ENCODE data around the gene INPP5D.

Gene INPP5D

GRCh38 chr2:233142355-233142897 is 82.3 kb downstream of the INPP5D start:
- DNase-seq (ENCODE audit: low read depth): no peak
- H3K4me3 ChIP-seq (ENCODE audit: control insufficient read depth, low read depth, low read length): no peak overlapping the region
- TF ChIP-seq, protein P1, sequence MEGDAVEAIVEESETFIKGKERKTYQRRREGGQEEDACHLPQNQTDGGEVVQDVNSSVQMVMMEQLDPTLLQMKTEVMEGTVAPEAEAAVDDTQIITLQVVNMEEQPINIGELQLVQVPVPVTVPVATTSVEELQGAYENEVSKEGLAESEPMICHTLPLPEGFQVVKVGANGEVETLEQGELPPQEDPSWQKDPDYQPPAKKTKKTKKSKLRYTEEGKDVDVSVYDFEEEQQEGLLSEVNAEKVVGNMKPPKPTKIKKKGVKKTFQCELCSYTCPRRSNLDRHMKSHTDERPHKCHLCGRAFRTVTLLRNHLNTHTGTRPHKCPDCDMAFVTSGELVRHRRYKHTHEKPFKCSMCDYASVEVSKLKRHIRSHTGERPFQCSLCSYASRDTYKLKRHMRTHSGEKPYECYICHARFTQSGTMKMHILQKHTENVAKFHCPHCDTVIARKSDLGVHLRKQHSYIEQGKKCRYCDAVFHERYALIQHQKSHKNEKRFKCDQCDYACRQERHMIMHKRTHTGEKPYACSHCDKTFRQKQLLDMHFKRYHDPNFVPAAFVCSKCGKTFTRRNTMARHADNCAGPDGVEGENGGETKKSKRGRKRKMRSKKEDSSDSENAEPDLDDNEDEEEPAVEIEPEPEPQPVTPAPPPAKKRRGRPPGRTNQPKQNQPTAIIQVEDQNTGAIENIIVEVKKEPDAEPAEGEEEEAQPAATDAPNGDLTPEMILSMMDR (IDR thresholded peaks at IDR 0.05; ENCODE audit: control insufficient read depth, insufficient read depth, low read depth, low read length, missing control alignments): no peak

DNA sequence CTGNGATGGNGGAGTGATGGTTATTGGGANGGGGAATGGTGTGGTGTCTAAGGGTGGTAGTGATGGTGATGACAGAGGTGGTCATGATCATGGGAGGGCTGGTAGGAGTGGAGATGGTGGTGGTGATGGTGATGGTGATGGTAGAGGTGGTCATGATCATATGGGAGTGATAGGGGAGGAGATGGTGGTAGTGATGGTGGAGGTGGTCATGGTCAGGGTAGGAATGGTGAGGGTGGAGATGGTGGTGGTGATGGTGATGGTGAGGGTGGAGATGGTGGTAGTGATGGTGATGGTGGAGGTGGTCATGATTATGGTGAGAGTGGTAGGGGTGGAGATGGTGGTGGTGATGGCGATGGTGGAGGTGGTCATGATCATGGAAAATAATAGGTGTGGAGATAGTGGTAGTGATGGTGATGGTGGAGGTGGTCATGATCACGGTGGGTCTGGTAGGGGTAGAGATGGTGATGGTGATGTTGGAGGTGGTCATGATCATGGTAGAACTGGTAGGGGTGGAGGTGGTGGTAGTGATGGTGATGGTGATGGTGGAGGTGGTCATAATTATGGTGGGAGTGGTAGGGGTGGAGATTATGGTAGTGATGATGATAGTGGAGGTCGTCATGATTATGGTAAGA is 83.7 kb downstream of the INPP5D start:
- TF ChIP-seq, protein P1 (IDR thresholded peaks at IDR 0.05; ENCODE audit: control insufficient read depth, insufficient read depth, low read depth, low read length, missing control alignments): no peak
- DNase-seq (ENCODE audit: low read depth): no peak
- H3K4me3 ChIP-seq (ENCODE audit: control insufficient read depth, low read depth, low read length): no peak overlapping the region

DNA sequence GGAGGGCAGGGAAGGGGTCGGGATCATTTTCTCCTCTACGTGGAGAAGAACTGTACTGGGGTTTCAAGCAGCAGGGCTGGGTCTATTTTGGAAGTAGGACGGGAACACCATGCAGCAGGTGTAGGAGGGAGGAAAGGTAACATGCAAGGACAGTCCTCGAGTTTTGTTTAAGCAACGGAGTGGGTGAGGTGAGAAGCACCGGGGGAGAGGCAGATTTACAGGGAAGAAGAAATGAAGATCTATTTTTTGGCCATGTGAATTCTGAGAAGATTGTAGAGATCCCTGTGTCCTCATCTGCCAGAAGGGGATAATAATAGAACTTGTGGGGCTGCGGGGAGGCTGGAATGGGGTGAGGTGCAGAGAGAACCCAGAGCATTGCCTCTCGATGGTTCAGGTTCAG is 85.6 kb downstream of the INPP5D start:
- H3K4me3 ChIP-seq (ENCODE audit: control insufficient read depth, low read depth, low read length): no peak overlapping the region
- TF ChIP-seq, protein P1 (IDR thresholded peaks at IDR 0.05; ENCODE audit: control insufficient read depth, insufficient read depth, low read depth, low read length, missing control alignments): no peak
- DNase-seq (ENCODE audit: low read depth): no peak

- H3K4me3 ChIP-seq (ENCODE audit: control insufficient read depth, low read depth, low read length): no peak overlapping the region
- DNase-seq (ENCODE audit: low read depth): no peak
- TF ChIP-seq, protein P1 (IDR thresholded peaks at IDR 0.05; ENCODE audit: control insufficient read depth, insufficient read depth, low read depth, low read length, missing control alignments): no peak
Observed at GRCh38 chr2:233146194-233146593, 86.1 kb downstream of the INPP5D start.

GRCh38 chr2:233147136-233147828 is 87.1 kb downstream of the INPP5D start:
- TF ChIP-seq, protein P1 (IDR thresholded peaks at IDR 0.05; ENCODE audit: control insufficient read depth, insufficient read depth, low read depth, low read length, missing control alignments): no peak
- no peak for DNase-seq (ENCODE audit: low read depth)
- no peak overlapping the region for H3K4me3 ChIP-seq (ENCODE audit: control insufficient read depth, low read depth, low read length)

DNA sequence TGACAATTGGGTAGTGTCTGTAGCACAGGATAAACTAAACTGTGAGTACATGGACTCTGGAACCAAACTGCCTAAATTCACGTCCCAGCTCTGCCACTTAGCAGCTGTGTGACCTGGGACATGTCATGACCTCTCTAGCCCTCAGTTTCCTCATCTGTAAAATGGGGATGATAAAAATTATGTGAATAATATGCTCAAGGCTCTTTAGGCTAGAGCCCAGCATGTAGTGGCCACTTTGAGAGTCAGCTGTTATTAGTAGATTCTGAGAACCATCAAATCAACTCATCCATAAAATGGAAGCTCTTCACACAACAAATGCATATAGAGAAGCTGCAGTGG is 87.7 kb downstream of the INPP5D start:
- no peak overlapping the region for H3K4me3 ChIP-seq (ENCODE audit: control insufficient read depth, low read depth, low read length)
- DNase-seq (ENCODE audit: low read depth): no peak
- TF ChIP-seq, protein P1 (IDR thresholded peaks at IDR 0.05; ENCODE audit: control insufficient read depth, insufficient read depth, low read depth, low read length, missing control alignments): no peak

Data from AG09309 (cell line).